Hematopoietic multipotent progenitor cell treated with erythropoietin and hydrocortisone succinate and interleukin-3 and kit ligand, for 15 days (in vitro differentiated cells): ENCODE measurements around the gene PKIG.

Source experiments
- DNase-seq: peaks from one replicate; pipeline ENCODE4 v3.0.0-alpha.2; 2015; ENCODE audit warnings: low spot score

Gene PKIG

DNA sequence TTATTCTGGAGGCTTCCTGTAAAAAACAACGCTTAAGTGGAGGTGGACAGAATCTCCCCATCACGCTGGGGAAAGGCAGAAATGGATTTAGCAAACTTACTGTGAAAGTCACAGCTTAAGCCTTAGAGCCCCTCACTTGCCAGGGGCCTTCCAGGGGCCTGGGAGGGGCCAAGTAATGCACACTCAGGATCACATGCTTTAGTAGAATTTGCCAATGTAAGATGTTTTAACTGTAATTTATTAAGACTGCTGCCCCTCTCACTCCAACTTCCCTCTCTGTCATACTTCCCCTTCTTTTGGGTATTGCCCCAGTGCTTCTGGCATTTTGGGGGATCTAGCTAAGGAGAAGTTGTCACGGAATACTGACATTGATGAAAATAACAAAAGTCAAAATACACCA lies 81.8 kb downstream of the PKIG start:
- DNase-seq, result no peak

DNA sequence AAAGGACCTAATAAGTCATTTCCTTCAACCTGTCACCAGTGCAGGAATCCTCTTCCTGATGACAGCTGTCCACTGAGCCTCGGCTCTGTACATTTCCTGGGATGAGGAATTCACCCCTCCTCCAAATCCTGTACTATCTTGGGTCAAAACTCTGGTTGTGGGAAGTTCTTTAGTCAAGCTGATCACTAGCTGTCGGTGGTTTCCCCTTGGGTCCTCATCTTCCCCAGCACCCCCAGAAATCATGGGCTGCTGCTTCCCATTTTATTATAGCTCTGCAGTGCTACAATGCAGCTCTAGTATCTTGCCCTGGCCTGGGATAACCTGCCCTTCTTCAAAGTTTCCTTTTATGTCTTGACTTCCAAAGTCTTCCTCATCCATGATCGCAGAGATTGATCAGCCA lies 83.7 kb downstream of the PKIG start:
- no peak for DNase-seq
